ENCODE measurements around the gene IRF2BPL.

Gene IRF2BPL

GRCh38 chr14:77074969-77075368, 46.5 kb upstream of the IRF2BPL start:
- Histone ChIP-seq H3K27ac (ENCODE audit: low read length) (no peak overlapping the region), H3K4me2 (ENCODE audit: insufficient read depth, low read length) (no peak overlapping the region), H3K27me3 (ENCODE audit: insufficient read depth, low read length, poor library complexity) (peaks cover 4% of the 10 kb centered on the region), H4K20me1 (ENCODE audit: insufficient read depth, low read length) (no peaks in the 10 kb centered on the region), H3K4me3 (ENCODE audit: low read depth in 1 of 2, low read length in 2 of 2) (no peak overlapping the region), H3K4me1 (ENCODE audit: insufficient read depth, low read length) (no peaks in the 10 kb centered on the region), H2AFZ (ENCODE audit: low read depth, low read length) (no peak overlapping the region), H3K9ac (ENCODE audit: low read depth, low read length) (no peak overlapping the region), H3K9me3 (ENCODE audit: insufficient read depth, low read length, severe bottlenecking) (no peaks in the 10 kb centered on the region), H3K36me3 (ENCODE audit: insufficient read depth, low read length) (no peaks in the 10 kb centered on the region), H3K79me2 (ENCODE audit: insufficient read depth, low read length) (no peaks in the 10 kb centered on the region)
- ATAC-seq (ENCODE audit: insufficient read depth, low read depth) (no peak), DNase-seq (no peak)
- no peak for TF ChIP-seq CTCF (IDR thresholded peaks at IDR 0.05; ENCODE audit: borderline replicate concordance, extremely low read depth, low read length, poor library complexity, severe bottlenecking)
- no peak for TF ChIP-seq EZH2 (IDR thresholded peaks at IDR 0.05; ENCODE audit: borderline replicate concordance, low read depth, low read length, severe bottlenecking)

GRCh38 chr14:77071938-77072388, 43.5 kb upstream of the IRF2BPL start:
- no peaks in the 10 kb centered on the region for H3K36me3 ChIP-seq (ENCODE audit: insufficient read depth, low read length)
- H2AFZ ChIP-seq (ENCODE audit: low read depth, low read length), result no peak overlapping the region
- no peaks in the 10 kb centered on the region; the same call in 1 of the 2 replicates for H4K20me1 ChIP-seq (ENCODE audit: insufficient read depth, low read length)
- ATAC-seq (ENCODE audit: insufficient read depth, low read depth) (no peak), DNase-seq (no peak)
- H3K9ac ChIP-seq (ENCODE audit: low read depth, low read length), result no peak overlapping the region
- H3K79me2 ChIP-seq (ENCODE audit: insufficient read depth, low read length), result no peaks in the 10 kb centered on the region
- H3K4me2 ChIP-seq (ENCODE audit: insufficient read depth, low read length), result no peak overlapping the region
- H3K4me1 ChIP-seq (ENCODE audit: insufficient read depth, low read length), result no peaks in the 10 kb centered on the region
- no peak for TF ChIP-seq CTCF (IDR thresholded peaks at IDR 0.05; ENCODE audit: borderline replicate concordance, extremely low read depth, low read length, poor library complexity, severe bottlenecking)
- no peak for TF ChIP-seq EZH2 (IDR thresholded peaks at IDR 0.05; ENCODE audit: borderline replicate concordance, low read depth, low read length, severe bottlenecking)
- H3K9me3 ChIP-seq (ENCODE audit: insufficient read depth, low read length, severe bottlenecking), result no peaks in the 10 kb centered on the region
- no peak overlapping the region for H3K27ac ChIP-seq (ENCODE audit: low read length)
- H3K27me3 ChIP-seq (ENCODE audit: insufficient read depth, low read length, poor library complexity), result peaks cover 6% of the 10 kb centered on the region
- no peak overlapping the region for H3K4me3 ChIP-seq (ENCODE audit: low read depth in 1 of 2, low read length in 2 of 2)

GRCh38 chr14:77069551-77069950, 41.0 kb upstream of the IRF2BPL start:
- H3K9ac ChIP-seq (ENCODE audit: low read depth, low read length), result no peak overlapping the region
- ATAC-seq (ENCODE audit: insufficient read depth, low read depth) (no peak), DNase-seq (no peak)
- no peaks in the 10 kb centered on the region for H3K79me2 ChIP-seq (ENCODE audit: insufficient read depth, low read length)
- H3K36me3 ChIP-seq (ENCODE audit: insufficient read depth, low read length), result no peaks in the 10 kb centered on the region
- TF ChIP-seq EZH2 (IDR thresholded peaks at IDR 0.05; ENCODE audit: borderline replicate concordance, low read depth, low read length, severe bottlenecking), result no peak
- TF ChIP-seq CTCF (IDR thresholded peaks at IDR 0.05; ENCODE audit: borderline replicate concordance, extremely low read depth, low read length, poor library complexity, severe bottlenecking), result no peak
- no peak overlapping the region for H3K27ac ChIP-seq (ENCODE audit: low read length)
- no peak overlapping the region for H3K4me2 ChIP-seq (ENCODE audit: insufficient read depth, low read length)
- no peak overlapping the region for H2AFZ ChIP-seq (ENCODE audit: low read depth, low read length)
- no peaks in the 10 kb centered on the region; the same call in 1 of the 2 replicates for H4K20me1 ChIP-seq (ENCODE audit: insufficient read depth, low read length)
- peaks cover 9% of the 10 kb centered on the region for H3K27me3 ChIP-seq (ENCODE audit: insufficient read depth, low read length, poor library complexity)
- no peaks in the 10 kb centered on the region for H3K4me1 ChIP-seq (ENCODE audit: insufficient read depth, low read length)
- H3K4me3 ChIP-seq (ENCODE audit: low read depth in 1 of 2, low read length in 2 of 2), result no peak overlapping the region
- no peaks in the 10 kb centered on the region for H3K9me3 ChIP-seq (ENCODE audit: insufficient read depth, low read length, severe bottlenecking)

All from DND-41 (cell line).